Left kidney (tissue), 2 donors: ENCODE results near the gene AOAH. TPM values are rescaled to one million over a fixed set of nuclear protein-coding genes. Genes with fewer than 3 reads are reported as not detected.

Experiments
- DNase-seq: peaks from one replicate; pipeline ENCODE4 v3.0.0-alpha.2; 2013
- polyA plus RNA-seq: library from polyadenylated mRNA; unstranded; fragments of 120-200 nt; gene quantifications from one replicate; pipeline ENCODE4 v1.2.1, GENCODE V29; 2013; ENCODE audit not compliant: insufficient read length

AOAH gene
- polyA plus RNA-seq, 1 donor = 1.7 TPM

DNA sequence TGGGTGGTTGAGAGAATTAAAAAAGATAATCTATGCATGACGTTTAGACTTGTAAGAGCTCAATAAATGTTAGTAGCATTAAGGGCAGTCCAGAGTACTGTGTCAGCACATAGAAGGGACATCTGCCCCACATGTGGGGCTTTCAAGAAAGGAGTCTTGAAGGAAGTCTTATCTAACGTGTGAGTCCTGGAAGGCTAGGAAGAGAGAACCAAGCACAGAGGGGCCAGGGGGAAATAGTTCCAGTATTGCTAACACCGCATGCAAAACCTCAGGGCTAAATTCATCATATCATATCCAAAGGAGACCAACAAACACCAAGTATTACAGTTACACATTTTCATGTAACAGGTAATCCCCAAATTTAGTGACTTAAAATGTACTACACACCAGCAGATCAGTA lies 122.7 kb downstream of the AOAH start:
- no peak for DNase-seq

DNA sequence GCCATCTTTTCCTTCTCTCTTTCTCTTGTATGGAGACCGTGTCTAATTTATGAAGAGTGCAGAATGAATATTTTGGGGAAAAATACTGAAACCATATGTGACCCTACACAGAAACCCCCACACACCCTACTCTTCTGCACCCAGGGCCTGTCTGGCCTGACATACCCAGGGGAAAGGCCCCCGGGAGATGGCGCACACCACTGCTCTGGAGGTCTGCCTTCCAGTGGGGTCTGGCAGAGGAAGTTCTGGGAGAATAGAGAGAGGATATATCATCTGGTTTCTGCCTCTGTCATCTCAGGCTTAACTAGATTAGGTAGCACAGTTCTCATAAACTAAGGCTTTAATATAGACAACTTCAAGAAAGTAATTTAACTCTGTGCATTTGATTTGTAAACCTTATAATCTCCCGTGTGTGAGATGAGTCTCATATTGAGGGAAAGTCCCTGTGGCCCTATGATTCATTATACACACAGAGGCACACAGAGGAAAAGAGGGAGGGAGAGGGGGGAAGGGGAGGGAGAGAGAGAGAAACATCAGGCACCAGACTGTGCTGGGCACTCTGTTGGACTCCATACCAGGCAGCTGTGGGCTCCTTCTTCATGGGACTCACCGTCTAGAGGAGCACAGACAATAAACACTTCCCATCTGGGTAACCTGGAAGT lies 123.3 kb downstream of the AOAH start:
- DNase-seq = no peak

DNA sequence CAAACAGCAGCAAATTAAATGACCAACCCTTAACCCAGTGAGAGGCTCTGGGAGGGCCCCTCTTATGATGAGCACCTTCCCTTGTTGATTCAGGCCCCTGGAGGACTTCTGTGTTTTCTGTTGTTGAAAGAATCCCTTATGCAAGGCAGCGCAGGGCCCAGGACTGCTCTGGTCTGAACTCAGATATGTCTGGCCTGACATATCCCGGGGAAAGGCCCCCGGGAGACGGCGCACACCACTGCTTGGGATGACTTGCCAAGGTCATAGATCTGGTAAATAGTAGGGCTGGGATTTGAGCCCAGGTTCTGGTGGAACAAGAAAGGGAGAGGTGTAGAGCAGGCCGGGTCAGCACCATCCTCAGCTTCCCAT lies 124.0 kb downstream of the AOAH start:
- DNase-seq = no peak

DNA sequence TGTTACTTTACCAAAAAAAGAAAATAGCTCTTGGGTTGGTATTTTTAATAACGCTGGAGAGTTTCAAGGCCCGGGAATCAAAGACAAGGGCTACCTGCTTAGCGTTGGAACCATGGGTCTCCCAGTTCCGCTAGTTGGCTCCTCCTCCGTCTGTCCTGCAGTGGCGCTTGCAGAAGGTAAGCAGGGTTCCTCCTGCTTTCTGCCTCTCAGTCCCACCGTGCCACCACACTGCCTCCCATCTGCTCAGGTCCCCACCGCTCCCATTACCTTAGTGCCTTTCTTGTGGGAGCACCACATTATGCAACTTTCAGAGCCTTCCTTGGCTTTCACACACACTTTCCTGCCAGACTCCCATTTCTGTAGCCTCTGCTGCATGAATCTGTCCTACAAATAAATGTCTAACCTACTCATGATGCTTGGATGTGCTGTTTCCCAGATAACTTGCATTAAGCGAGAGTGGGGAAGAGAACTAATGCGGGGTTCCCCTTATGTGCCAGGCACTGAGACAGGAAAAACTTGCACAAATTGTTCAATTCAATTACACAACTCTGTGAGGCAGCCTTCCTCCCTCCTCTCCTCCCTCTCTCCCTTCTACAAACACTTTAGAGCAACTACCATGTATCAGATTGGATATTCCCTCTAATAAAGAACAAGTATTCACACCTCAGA lies 124.5 kb downstream of the AOAH start:
- DNase-seq = no peak

DNA sequence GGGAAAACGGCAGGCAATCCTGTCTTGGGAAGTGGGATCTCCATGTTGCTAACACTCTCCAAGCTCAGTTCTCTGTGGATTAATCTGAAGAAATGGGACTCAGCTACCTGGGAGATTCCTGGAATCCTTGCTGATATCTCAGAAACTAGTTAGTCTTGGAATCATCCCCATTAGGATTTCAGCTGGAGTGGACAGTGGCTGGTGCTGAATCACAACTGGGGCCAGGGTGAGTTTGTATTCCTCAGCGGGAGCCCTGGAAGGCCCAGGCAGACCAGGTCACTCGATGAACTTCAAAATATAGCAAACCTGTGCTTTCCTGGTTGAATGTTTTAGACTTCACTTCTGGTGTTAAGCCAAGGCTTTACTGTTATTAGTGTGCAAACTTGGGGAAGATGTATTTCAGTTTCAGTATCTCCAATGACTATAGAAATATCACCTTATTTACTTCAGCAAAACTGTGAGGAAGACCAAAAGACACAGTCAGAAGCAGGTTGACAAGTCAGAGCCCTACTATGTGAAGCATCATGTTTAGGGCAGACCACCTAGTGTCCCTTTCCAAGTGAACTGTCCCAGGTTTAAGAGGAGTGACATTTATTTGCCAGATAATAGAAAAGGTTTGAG lies 126.1 kb downstream of the AOAH start:
- DNase-seq = no peak

DNA sequence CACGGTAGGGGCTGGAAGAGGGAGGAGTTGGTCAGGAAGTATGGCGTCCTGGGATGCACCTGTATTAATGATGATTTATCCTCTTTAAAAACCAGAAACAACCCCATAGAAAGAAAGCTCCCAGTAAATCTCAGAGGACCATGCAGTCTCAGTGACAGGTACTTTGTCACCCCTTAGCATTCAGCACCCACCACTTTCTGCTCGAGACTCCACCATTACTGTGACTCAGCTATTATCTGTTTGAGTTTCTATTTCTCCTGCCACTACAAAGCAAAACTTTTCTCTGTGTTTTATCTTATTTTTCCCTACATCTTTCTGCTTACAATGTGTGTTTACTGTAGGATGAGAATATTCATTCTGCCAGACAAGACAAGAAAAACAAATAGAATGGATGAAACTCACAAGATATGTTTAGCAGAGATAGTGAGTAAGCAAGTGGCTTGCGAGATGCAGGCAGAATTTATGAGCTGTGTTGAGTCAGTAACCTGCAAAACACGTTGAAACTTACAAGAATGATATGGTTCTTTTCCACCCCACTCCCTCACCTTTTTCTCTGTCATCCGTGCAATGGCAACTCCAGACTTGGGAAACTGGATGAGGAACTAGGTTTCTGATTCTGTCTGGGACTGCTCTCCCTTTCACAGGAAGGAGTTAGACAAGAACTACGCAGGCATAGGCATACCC lies 127.1 kb downstream of the AOAH start:
- no peak for DNase-seq

DNA sequence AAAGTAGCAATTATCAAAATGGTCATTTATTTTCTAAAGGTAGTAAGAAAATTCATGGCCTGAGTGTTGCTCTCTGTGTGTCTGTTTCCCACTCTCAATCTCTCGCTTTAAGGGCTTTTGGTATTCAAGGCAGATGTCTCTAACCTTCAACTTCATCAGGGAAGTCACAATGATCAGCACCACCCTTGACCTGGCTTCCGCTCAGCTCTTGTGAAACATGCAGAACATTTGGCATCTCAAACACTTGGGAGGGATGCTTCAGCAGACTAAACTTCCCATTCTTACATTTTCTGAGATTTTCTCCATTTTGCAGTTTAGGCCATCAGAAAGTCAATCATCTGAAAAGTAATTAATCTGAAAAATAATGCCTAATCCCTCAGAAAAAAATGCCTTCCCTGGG lies 129.8 kb downstream of the AOAH start:
- no peak for DNase-seq

DNA sequence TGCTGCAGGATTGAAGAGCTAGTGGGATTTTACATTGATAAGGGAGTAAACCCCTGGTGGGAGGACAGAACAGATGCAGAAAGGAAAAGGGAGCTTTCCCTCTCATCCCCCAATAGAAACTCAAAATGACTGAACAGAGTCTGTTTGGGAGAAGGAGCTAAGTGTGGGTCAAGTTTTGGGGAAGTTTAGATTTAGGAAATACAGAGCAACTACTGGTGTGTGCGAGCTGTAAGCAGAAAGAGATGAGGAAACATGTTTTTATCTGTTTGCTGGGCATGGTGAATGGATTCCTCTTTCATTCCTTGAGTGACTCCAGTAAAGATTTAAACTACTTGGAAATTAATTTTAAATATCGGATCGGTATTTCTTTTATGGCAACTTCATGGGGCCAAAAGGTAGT lies 132.7 kb downstream of the AOAH start:
- DNase-seq = no peak

DNA sequence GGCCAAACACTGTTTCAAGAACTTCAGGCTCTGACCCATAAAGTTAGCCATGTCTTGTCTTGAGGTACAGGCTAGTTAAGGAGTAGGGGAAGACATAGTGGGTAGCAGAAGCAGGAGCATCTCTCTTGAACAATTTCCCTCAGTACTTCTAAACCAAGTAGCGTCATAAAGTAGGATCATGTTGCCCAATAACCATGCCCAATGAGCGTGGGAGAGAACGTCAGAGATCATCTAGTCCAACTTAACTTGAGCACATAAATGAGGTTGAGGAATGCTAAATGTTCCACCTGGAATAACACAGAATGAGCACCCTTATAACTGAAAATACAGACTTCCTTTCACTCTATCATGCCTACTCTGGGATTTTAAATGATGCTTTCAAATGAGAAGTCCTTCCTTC lies 134.9 kb downstream of the AOAH start:
- DNase-seq = no peak

DNA sequence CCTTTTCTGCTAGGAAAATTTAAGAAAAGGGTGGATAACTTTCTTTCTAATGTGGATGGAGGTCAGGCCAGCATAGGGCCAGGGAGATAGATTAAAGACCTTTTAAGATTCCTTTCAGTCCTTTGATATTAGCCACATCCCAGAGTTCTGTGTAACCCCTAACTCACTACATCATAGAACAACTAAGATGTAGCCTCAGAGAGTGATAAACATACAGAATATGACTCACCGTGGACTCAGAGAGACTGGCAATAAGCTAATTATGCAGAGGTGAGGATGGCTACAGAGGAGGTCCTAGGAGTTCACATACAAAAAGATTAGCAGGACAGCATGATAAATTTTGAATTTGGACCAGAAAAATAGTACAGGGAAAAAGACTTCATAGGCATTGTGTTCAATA lies 141.0 kb downstream of the AOAH start:
- DNase-seq = no peak

DNA sequence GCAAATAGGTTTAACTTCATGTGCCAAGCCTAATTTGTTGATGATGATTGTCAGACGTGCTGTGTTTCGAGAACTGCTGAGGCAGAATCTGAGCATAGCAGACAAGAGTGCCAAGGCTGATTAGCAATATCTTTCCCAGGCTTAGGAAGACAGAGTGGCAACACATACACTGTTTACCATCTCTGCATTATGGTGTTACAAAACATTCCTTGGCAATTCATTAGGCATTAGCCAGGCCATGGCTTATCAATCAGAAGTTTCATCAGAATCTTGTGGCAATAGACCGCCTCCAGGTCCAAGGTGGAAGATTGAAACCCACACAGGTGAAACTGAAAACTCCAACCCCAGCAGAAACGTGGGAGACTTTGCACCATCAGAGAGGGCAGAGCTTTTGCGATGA lies 148.5 kb downstream of the AOAH start:
- no peak for DNase-seq

DNA sequence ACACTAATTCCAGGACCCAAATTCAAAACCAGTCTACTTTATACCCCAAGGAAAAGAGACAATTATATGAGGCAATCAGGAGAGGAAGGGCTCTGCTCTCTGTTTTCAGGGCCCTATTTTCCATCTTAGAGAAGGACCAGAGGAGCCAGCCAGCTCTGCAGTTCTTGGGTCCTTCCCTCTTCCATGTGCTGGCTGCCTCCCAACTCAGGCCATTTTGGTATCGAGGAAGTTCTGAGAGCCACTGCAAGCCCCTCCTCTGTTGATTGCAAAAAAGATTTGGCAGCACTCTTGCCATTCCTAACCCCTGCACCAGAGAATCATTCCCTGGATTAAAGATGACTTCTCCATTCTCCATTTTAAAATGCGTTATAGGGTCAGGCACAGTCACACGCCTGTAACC lies 151.2 kb downstream of the AOAH start:
- no peak for DNase-seq

DNA sequence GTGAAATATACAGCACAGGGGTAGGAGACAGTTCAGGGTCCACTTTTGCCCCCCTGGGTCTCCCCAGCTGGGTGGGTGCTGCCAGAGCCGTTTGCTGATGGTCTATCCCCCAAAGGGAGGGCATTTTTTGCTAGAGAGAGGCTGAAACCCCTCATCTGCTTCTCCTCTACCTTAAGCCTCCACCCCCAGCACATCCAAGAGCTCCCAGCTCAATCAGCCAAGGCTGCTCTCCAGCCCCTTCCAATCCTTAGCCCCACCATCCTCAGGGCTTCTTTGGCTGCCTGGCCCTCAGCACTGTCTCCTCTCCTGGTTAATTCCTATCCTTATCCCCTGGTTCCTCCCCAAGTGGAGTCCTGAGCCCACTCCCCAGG lies 153.1 kb downstream of the AOAH start:
- DNase-seq = no peak

DNA sequence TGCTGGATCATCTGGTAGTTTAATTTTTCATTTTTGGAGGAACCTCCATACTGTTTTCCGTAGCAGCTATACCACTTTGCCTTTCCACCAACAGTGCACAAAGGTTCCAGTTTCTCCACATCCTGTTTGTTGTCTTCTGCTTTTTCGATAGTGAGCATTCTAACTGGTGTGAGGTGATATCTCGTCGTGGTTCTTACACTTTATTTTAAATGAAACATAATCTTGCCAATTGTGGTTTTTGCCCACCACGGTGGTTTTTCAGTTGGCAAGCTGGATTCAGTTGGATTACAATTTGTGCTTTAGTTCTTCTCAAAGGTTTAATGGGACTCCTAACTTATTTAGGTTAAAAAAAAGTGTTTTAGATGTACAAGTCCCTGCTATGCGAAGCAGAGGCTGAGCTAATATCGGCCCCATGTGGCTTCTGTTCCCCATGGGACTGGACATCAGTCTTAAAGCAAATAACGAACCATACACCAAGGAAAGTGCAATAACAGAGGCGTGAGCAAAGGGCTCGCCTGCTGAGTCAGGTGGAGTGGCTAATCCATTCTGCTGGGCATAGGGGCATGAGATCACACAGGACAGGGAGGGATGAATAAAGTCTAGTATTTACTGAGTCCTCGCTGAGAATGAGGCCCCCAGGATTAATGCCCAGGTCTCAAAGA lies 153.6 kb downstream of the AOAH start:
- DNase-seq = no peak

DNA sequence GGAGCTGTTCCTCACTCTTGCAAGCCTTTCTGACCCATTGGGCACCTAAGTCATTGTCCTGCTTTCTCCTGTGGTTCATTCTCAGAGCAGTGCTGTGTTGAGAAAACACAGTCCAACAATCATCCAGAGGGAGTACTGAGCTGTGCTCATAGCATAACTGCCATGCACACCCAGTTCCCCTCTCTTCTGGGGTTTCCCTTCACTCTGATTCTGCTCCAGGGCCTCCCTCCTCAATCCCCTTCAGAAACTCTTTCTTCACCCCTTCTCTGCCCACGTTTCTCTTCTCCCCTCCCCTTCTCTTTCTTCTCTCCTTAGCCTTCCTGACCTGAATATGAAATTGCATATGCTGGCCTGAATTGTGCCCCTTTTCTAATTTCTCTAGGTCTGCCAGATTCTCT lies 155.8 kb downstream of the AOAH start:
- no peak for DNase-seq

DNA sequence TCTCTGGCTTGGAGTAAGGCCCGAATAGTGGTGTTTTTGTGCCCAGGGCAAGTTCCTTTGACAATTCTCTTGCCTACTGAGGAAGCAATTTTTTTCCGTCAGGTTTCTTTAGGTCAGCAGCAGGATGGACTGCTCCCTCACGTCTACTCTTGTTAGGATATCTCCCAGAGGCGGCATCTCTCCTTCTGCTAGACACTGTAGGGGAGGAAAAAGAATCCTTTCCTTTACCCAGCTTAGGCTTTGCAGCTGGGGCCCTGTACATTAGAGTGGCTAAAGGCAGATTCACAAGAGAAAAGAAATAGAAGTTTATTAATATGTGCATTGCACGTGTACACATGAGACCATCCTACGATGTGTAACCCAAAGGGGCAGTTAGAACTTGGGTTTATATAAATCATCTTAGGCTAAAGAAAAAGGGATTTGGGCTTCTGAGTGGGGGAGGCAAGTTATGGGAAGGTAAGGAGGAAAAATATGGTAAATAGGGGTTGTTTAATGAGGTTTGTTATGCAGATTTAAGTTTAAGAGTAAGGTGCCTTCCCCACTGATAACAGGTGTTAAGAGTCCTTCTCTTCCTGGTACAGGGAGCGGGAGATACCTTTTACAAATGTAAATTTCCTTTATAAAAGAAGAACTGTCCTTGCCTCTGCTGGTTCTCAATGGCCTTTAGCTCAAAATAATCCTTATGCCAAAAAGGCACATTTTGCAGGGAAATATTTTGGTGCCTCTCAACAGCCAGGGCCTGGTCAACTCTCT lies 156.4 kb downstream of the AOAH start:
- no peak for DNase-seq

DNA sequence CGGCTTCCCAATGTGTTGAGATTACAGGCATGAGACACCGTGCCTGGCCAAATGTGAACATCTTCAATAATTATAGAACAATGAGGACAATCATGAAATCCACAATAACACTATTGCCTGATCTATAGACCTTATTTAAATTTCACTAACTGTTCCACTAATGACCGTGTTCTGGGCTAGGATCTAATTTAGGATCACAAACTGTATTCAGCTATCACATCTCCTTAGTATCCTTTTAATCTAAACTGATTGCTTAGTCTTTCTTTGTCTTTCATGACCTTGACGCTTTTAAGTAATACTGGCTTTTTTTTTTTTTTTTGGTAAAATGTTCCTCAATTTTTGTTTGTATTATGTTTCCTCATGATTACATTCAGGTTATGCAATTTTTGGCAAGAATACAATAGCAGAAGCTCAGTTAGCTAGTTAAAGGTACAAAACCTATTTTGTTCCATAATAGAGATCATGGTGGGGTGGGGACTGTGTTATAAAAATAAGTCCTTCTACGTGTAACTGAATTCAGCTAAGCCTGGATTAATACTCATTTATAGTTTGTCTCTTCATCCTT lies 158.4 kb downstream of the AOAH start:
- DNase-seq = no peak

DNA sequence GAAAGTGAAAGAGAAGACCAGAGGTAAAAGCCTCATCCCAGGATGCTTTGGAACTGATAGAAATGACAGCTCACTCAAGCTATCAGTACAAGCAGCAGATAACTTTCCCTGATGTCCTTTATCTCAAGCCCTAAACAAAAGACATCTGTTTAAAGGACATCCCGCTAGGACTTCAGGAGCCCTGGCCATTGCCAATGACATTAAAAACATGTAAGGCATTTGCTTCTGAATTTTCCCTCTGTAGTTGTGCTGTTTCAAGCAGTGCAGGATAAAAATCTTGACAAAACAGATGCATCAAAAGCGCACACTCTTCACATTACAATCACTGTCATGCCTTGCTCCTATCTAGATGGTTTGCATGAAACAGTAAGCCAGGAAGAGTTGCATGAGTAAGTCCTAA lies 159.8 kb downstream of the AOAH start:
- DNase-seq = no peak

DNA sequence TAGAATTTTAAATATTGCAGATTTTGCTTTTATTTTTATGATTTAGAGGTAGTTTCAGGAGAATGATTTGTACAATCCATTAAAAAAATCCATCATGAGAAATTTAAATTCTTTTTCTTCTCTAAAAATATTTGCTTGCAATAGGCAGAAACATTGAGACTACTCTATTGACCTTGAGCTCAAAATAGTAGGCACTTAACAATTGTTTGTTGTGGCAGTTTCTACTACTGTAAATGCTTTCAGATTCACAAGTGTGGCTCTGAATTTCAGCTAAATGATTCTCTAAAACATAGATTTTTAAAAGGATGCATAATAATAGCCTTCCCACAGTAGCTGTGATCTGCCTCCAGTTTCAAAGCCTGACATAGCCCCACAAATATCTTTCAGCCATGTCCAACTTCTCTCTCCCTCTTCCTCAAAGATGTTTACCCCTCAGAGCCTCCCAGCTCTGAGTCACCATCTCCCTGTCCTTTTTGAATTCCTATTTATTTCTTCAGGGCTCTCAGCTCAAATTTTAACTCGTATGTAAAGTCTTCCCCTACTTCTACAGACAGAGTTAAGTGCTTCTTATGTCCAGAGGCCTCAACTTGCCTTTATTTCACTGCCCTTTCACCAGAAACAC lies 160.5 kb downstream of the AOAH start:
- no peak for DNase-seq

DNA sequence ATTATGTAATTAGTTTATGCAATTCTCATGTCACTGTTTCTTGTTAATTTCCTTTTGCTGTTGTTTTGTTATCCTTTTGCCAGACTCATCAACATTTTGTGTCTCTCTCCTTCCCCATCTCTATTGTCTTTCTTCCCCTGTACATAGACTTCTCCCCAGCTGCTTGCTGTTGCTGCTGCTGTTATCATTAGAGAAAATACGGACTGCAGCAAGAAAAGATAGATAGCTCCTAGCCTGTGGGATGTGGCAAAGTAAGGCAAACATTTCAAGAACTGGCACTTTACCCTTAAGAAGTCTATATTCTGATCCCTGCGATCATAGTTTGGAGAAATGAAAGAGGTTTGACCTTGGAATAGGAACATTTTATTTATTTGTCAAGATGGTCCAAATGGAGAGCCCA lies 162.2 kb downstream of the AOAH start:
- no peak for DNase-seq

DNA sequence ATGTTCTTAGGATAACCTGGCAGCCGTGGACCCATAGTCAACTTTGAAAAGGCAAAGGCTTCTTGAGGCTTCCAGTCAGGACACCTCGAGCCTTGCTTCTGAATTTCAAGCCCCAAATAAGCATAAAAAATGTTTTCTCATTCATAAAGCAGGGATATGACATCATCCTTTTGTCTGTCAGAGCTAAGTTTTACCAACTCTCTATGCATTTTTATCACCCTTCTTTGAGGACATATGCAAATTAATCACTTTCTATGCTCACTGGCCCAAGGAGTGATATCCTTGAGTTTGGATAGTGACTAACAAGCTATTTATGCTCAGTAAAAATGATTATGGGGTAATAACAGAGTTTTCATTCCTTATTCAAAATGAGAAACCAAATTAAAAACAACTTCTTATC lies 175.3 kb downstream of the AOAH start:
- DNase-seq = no peak
